ENCODE results near the gene CHI3L1. TPM values are rescaled to one million over a fixed set of nuclear protein-coding genes. Genes with fewer than 3 reads are reported as not detected.

Gene CHI3L1
- total RNA-seq, 4 donors from 2014 or later, result 6.2 to 28.2 (median 21.2) TPM; not detected in 1

DNA sequence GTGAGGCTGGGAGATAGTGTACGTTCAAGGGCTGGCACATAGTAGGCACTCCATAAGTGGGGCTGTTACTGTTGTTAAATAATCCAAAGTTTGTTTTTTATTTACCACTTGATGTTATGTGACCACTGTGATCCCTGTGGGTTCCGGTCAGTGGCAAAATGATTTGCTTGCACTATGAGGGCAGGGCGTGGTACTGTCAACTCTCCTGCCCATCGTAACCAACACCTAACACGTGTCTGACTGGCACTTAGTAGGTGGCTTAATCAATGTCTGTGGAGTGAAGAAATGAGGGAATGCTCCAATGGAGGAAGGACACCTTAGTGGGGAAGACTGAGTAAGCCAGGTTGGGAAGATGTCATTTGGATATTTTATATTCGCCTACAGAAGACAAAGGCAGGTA is 44.4 kb downstream of the CHI3L1 start:
- DNase-seq, result no peak
- intact Hi-C loops (cut with DNase I; ENCODE audit: low total_unique reads), result no loop called here
- Histone ChIP-seq H3K4me1 (no peaks in the 10 kb centered on the region), H3K27me3 (no peaks in the 10 kb centered on the region), H3K4me3 (no peak overlapping the region), H3K36me3 (no peaks in the 10 kb centered on the region), H3K27ac (no peak overlapping the region), H3K9me3 (no peaks in the 10 kb centered on the region)
- no peak for TF ChIP-seq POLR2A (IDR thresholded peaks at IDR 0.05)
- TF ChIP-seq, protein P1, sequence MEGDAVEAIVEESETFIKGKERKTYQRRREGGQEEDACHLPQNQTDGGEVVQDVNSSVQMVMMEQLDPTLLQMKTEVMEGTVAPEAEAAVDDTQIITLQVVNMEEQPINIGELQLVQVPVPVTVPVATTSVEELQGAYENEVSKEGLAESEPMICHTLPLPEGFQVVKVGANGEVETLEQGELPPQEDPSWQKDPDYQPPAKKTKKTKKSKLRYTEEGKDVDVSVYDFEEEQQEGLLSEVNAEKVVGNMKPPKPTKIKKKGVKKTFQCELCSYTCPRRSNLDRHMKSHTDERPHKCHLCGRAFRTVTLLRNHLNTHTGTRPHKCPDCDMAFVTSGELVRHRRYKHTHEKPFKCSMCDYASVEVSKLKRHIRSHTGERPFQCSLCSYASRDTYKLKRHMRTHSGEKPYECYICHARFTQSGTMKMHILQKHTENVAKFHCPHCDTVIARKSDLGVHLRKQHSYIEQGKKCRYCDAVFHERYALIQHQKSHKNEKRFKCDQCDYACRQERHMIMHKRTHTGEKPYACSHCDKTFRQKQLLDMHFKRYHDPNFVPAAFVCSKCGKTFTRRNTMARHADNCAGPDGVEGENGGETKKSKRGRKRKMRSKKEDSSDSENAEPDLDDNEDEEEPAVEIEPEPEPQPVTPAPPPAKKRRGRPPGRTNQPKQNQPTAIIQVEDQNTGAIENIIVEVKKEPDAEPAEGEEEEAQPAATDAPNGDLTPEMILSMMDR (IDR thresholded peaks at IDR 0.05), result no peak

DNA sequence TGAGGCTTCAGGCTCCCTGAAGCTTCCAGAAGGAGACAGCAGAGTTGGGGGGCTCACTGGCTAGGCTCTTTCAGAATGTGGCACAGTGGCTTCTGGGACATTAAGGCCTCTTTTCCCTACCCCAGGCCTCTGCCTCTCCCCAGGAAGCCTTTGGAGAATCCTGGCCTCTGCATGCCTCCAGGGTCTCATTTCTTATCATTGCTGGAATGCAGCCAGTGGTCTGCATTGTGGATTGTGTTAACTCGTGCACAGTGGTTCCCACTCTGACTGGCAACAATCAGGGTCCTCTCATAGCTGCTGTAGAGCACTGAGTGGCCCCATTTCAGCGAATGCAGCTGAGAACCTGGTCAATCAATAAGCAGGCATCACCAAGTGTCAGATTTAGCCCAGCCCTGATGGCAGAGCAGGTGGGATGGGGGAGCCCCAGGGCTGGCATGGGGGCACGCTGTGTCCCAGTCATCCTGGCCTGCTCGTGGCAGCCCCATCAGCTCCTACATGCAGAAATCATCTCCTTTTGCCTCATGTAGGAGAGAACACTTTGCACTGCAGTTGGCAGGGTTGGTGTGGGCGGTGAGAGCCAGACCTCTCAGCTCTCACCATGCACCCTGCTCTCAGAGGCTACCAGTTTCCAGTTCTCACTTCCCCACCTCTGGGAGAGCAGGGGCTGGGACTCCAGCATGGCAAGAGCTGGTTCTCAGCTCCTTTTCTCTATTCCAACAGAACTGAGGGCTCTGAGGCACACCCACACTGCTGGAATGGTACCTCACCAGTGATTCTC is 45.6 kb downstream of the CHI3L1 start:
- intact Hi-C loops (cut with DNase I; ENCODE audit: low total_unique reads), result no loop called here
- DNase-seq, result no peak
- Histone ChIP-seq H3K36me3 (no peaks in the 10 kb centered on the region), H3K27me3 (no peaks in the 10 kb centered on the region), H3K9me3 (no peaks in the 10 kb centered on the region), H3K27ac (no peak overlapping the region), H3K4me1 (no peaks in the 10 kb centered on the region), H3K4me3 (no peak overlapping the region)
- TF ChIP-seq, protein P1 (IDR thresholded peaks at IDR 0.05), result no peak
- TF ChIP-seq POLR2A (IDR thresholded peaks at IDR 0.05), result no peak

DNA sequence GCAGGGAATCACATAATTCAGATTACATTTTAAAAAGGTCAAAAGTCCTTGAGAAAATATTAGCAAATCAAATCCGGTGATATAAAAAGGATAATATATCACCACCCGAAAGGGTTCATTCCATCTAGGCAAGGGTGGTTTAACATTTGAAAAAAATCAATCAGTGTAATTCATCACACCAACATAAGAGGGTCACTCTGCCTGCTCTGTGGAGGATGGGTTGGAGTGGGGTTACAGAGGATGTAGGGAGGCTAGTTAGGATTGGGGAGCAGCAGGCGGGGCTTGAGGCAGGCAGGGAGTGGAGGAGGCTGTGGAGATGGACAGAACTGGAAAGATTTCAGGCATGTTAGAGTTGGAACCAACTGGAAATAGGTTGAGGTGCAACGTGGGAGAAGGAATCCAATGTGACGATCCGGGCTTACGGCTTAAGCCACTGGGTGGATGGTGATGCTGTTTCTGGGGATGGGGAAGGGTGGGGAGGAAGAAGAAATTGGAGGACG is 46.5 kb downstream of the CHI3L1 start:
- DNase-seq, result no peak
- Histone ChIP-seq H3K27ac (no peak overlapping the region), H3K4me1 (no peaks in the 10 kb centered on the region), H3K9me3 (no peaks in the 10 kb centered on the region), H3K27me3 (no peaks in the 10 kb centered on the region), H3K36me3 (no peaks in the 10 kb centered on the region), H3K4me3 (no peak overlapping the region)
- intact Hi-C loops (cut with DNase I; ENCODE audit: low total_unique reads), result no loop called here
- TF ChIP-seq, protein P1 (IDR thresholded peaks at IDR 0.05), result no peak
- no peak for TF ChIP-seq POLR2A (IDR thresholded peaks at IDR 0.05)

DNA sequence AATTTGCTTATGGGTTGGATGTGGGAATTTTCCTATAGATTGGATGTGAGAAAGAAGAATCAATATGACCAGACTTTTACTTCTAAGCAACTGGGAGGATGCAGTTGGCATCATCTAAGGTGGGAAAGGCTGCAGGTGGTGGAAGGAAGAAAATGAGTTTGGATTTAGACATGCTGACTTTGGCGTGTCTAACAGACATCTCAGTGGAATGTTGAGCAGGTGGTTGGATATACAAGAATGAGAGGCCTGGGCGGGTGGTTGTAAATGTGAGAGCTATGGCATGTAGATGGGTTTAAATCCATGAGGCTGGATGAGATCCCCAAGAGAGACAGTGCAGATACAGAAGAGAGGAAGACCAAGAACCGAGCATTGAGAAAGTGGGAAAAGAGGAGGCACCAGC is 48.4 kb downstream of the CHI3L1 start:
- no peak overlapping the region for H3K27ac ChIP-seq
- intact Hi-C loops (cut with DNase I; ENCODE audit: low total_unique reads), result no loop called here
- H3K27me3 ChIP-seq, result no peaks in the 10 kb centered on the region
- TF ChIP-seq, protein P1 (IDR thresholded peaks at IDR 0.05), result no peak
- no peak for TF ChIP-seq POLR2A (IDR thresholded peaks at IDR 0.05)
- no peaks in the 10 kb centered on the region for H3K9me3 ChIP-seq
- no peaks in the 10 kb centered on the region for H3K36me3 ChIP-seq
- no peak overlapping the region for H3K4me3 ChIP-seq
- no peak for DNase-seq
- no peaks in the 10 kb centered on the region for H3K4me1 ChIP-seq

DNA sequence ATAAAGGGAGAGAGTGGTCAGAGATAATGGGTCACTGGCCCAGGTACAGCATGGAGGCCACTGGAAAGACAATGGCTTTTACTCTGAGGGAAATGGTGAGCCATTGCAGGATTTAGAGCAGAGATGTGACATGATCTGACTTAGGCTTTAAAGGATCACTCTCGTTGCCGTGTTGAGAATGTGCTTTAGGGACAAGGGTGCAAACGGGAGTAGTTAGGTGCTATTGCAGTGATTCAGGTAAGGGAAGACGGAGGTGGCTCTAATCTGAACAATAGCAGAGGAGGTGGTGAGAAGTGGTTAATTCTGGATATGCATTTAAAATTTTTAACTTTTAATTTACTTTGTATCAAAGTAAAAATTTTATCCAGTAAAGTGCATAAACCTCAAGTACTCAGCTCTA is 49.2 kb downstream of the CHI3L1 start:
- Histone ChIP-seq H3K36me3 (no peaks in the 10 kb centered on the region), H3K27me3 (no peaks in the 10 kb centered on the region), H3K27ac (no peak overlapping the region), H3K4me1 (no peaks in the 10 kb centered on the region), H3K9me3 (no peaks in the 10 kb centered on the region), H3K4me3 (no peak overlapping the region)
- intact Hi-C loops (cut with DNase I; ENCODE audit: low total_unique reads), result no loop called here
- TF ChIP-seq, protein P1 (IDR thresholded peaks at IDR 0.05), result no peak
- no peak for TF ChIP-seq POLR2A (IDR thresholded peaks at IDR 0.05)
- no peak for DNase-seq
